GM19238 (cell line): ENCODE results near the gene MALL.
"Not testable (repeated sequence)": the region's sequence is repeated elsewhere in the genome, so short reads cannot be mapped to it uniquely, and the experiment has no call there.

Source experiments
- DNase-seq: peaks from one replicate; pipeline ENCODE4 v3.0.0; 2011; ENCODE audit warnings: low spot score; ENCODE audit not compliant: insufficient read length

MALL gene

GRCh38 chr2:110120171-110121051 is 4.8 kb upstream of the MALL start:
- no peak for DNase-seq

DNA sequence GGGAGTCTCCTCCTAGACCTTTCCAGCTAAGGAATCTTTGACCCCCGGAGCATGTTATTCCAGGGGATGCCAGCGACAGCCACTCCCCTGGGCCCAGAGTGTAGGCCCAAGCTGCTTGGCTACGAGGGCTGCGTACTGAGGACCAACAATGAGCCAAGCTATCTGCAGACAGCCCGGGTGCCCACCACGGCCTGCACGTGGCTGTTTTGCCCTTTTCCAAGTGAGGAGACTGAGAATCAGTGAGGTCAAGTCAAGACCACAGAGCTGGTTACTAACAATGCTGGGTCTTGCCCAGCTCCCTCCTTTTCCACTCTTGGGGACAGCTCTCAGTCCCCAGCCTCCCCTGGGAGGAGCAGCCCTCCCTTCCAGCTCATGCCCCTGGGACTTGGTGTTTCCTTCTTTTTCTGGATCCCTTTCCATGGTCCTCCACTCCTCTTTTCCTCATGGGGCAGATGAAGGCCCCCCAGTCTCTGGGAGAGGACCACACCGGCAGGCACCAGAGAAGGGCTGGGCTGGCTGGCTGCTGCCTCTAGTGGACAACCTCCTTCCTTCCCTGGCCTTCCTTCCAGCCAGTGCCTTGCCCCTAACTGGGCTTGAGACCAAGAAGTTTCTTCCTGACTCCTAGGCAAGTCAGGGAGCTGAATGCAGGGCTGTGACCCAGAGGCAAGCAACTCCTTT is 550 bp upstream of the MALL start:
- no peak for DNase-seq

- no peak for DNase-seq
Observed at GRCh38 chr2:110114831-110115255, 779 bp downstream of the MALL start.

DNA sequence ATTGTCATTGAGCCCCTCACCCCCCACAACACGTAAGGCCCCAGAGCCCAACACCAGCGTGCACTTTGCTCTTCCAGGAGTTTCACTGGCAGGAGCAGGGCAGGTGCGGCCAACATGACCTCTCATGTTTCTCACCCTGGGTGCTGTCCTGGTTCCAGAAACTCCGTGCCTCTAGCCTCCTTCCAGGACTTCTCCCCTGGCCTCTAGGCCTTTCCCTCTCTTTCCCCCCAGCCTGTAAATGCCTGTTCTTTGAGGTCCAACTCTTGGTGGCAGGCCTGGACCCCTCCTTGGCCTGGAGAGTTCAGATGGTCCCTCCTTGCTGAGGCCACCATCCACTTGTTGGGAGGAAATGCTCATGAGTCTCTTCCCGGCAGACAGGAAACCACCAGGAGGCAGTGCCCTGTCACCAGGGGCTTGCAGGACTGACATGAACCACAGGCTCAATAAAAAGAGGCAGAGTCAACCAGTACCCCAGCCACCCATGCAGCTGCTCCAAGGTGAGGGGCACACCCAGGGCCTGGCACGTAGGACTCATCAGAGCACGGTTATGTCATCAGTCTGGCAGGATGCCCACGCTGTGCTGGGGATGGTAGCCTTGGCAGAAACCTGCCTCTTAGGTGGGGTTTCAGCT is 1.5 kb downstream of the MALL start:
- DNase-seq = no peak

- DNase-seq = not testable (repeated sequence)
Observed at GRCh38 chr2:110108291-110108690, 7.3 kb downstream of the MALL start.

- DNase-seq = no peak
Observed at GRCh38 chr2:110107092-110108079, 8.2 kb downstream of the MALL start.

- no peak for DNase-seq
Observed at GRCh38 chr2:110106642-110107041, 9.0 kb downstream of the MALL start.

GRCh38 chr2:110105608-110106467 is 9.8 kb downstream of the MALL start:
- DNase-seq = no peak

DNA sequence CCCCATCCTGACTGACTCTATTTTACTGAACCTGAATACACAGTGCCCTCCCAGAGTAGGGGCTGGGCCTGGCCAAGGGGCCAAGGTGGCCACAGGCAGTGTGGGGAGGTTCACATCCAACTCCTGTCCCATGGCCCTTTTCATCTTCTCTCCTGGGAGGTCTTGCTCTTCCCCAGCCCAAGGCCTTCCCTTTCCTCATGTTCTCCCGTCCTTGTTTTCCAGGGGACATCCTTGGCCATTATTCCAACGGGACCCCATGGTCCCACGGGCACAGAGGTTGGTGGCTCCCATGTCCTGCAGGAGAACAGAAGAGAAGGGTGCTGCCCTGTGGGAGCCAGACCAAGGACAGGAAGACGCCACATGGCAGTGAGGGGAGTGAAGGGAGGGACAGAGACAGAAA is 10.4 kb downstream of the MALL start:
- DNase-seq = no peak

- no peak for DNase-seq
Observed at GRCh38 chr2:110104025-110104771, 11.4 kb downstream of the MALL start.

DNA sequence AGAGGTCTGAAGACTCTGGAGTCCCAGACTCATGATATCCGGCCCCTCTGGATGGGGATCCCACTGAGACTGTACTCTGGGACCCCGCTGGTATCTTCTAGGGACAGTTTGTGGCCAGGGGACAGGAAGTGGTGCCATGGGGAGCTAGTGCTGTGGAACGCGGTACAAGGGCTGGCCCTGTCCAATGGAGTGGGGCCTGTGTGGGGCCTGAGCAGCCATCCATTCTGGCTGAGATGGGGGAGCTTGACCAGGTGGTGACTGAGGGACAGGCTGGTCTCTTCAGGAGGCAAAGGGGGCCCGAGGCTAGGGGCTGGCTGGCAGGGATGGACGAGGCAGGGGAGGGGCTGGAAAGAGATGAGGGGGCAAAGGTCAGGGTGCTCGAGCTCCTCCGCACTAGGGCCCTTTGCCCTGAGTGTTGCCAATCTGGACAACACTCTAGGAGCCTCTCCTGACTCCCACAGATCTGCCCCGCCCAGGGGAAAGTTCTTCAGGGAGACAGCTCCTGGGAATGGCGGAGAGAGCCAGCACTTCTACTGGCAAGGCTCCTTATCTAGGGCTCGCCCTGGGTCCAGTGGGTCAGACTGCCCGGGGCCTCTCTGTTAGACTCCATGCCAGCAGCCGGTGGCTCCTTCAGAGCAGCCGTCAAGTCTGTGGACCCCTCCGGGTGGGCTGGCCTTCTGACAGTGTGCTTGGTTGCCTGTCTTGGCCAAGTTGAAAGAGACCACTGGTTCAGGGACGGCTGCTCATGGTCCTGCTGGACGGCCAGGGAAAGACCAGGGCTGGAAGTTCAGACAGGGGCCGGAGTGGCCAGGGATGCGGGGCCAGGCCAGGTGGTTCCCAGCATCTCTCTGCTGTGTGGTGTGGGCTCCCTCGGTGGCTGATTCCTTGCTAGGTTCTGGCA is 12.3 kb downstream of the MALL start:
- DNase-seq = no peak

- DNase-seq = no peak
Observed at GRCh38 chr2:110101901-110102803, 13.5 kb downstream of the MALL start.

GRCh38 chr2:110101280-110101844 is 14.3 kb downstream of the MALL start:
- no peak for DNase-seq

GRCh38 chr2:110100880-110101279 is 14.7 kb downstream of the MALL start:
- not testable (repeated sequence) for DNase-seq

GRCh38 chr2:110100480-110100879 is 15.1 kb downstream of the MALL start:
- DNase-seq = no peak

GRCh38 chr2:110099471-110100225 is 16.0 kb downstream of the MALL start:
- no peak for DNase-seq
